Measurements from ENCODE around the gene SLC8A1. TPM values are rescaled to one million over a fixed set of nuclear protein-coding genes. Genes with fewer than 3 reads are reported as not detected.

SLC8A1 gene
- total RNA-seq, 1 experiment from 2014 or later = 0.43 TPM

DNA sequence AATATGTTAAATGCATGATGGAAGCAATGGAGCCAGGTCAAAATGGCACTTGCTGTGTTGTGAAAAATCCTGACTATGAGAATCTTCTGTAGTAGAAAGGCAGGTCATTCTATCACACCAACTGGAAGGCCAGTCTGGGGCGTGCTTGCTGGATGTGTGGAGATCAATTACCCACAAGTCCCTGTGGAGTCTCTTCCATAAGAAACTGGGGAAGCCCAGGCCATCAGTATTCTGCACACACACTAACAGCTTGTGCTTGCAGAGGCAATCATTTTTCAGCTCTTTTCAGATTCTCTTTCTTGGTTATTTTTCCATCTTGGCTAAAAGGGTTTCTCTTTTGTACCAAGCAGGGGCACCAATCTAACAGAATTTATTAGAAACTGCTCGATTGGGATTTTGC, 190.8 kb downstream of the SLC8A1 start:
- ChIA-PET POLR2A (no interaction called here), CTCF (no interaction called here)
- intact Hi-C loops (cut with micrococcal nuclease; ENCODE audit: unreplicated experiment) = no loop called here
- H3K4me1 ChIP-seq = no peaks in the 10 kb centered on the region
- no peak overlapping the region for H3K4me3 ChIP-seq (ENCODE audit: low read depth, low read length)
- H3K9me3 ChIP-seq = no peaks in the 10 kb centered on the region
- no TSS peak for BruUV-seq (replicated peaks)
- H3K9me3 Mint-ChIP-seq (ENCODE audit: unreplicated experiment) = no peaks in the 10 kb centered on the region
- H3K27ac Mint-ChIP-seq (ENCODE audit: unreplicated experiment) = no peak overlapping the region
- H3K36me3 Mint-ChIP-seq (ENCODE audit: insufficient read depth, unreplicated experiment) = no peaks in the 10 kb centered on the region
- H3K36me3 ChIP-seq (ENCODE audit: control insufficient read depth, insufficient read depth, low read length) = no peaks in the 10 kb centered on the region
- H3K27me3 ChIP-seq (replicated peaks; ENCODE audit: control insufficient read depth, insufficient read depth, low read length) = no peaks in the 10 kb centered on the region; the same call in 1 of the 2 replicates
- DNase-seq = no peak
- H3K27me3 Mint-ChIP-seq (ENCODE audit: insufficient read depth, unreplicated experiment) = peaks cover 9% of the 10 kb centered on the region
- H3K4me3 Mint-ChIP-seq (ENCODE audit: unreplicated experiment) = no peak overlapping the region
- TF ChIP-seq, protein P1, sequence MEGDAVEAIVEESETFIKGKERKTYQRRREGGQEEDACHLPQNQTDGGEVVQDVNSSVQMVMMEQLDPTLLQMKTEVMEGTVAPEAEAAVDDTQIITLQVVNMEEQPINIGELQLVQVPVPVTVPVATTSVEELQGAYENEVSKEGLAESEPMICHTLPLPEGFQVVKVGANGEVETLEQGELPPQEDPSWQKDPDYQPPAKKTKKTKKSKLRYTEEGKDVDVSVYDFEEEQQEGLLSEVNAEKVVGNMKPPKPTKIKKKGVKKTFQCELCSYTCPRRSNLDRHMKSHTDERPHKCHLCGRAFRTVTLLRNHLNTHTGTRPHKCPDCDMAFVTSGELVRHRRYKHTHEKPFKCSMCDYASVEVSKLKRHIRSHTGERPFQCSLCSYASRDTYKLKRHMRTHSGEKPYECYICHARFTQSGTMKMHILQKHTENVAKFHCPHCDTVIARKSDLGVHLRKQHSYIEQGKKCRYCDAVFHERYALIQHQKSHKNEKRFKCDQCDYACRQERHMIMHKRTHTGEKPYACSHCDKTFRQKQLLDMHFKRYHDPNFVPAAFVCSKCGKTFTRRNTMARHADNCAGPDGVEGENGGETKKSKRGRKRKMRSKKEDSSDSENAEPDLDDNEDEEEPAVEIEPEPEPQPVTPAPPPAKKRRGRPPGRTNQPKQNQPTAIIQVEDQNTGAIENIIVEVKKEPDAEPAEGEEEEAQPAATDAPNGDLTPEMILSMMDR (IDR thresholded peaks at IDR 0.05; ENCODE audit: insufficient read depth in 1 of 2, low read depth in 1 of 2, low read length in 1 of 2, severe bottlenecking in 1 of 2, unreplicated experiment in 1 of 2) = no peak
- H3K4me1 Mint-ChIP-seq (ENCODE audit: low read depth, unreplicated experiment) = no peaks in the 10 kb centered on the region

DNA sequence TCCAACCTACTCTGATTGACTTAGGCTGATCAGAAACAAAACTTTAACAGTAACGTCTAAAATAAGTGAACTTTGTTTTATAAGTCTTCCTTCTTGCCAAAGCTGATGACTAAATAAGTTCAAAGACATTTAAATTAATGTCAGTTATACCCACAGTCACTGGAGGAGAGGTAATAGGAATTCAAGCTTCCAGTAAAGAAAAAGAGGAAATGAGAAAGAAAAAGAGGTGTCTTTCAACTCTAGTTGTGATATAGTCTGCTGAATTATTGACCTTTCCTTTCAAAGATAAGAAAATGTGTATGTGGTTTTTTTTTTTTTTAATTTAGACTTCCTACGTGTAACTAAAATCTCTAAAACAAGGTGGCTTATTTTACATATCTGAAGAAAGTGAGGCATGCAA, 191.5 kb downstream of the SLC8A1 start:
- ChIA-PET CTCF (interaction anchor here (0.6 kb wide), 1 partner anchor 65 kb away, joined by 5 read pairs; no protein-coding TSS in a partner anchor), POLR2A (no interaction called here)
- Mint-ChIP-seq H3K4me3 (ENCODE audit: unreplicated experiment) (no peak overlapping the region), H3K36me3 (ENCODE audit: insufficient read depth, unreplicated experiment) (no peaks in the 10 kb centered on the region), H3K27ac (ENCODE audit: unreplicated experiment) (no peak overlapping the region), H3K9me3 (ENCODE audit: unreplicated experiment) (no peaks in the 10 kb centered on the region), H3K4me1 (ENCODE audit: low read depth, unreplicated experiment) (no peaks in the 10 kb centered on the region), H3K27me3 (ENCODE audit: insufficient read depth, unreplicated experiment) (peaks cover 9% of the 10 kb centered on the region)
- H3K9me3 ChIP-seq = no peaks in the 10 kb centered on the region
- intact Hi-C loops (cut with micrococcal nuclease; ENCODE audit: unreplicated experiment) = no loop called here
- no peak overlapping the region for H3K4me3 ChIP-seq (ENCODE audit: low read depth, low read length)
- H3K36me3 ChIP-seq (ENCODE audit: control insufficient read depth, insufficient read depth, low read length) = no peaks in the 10 kb centered on the region
- no TSS peak for BruUV-seq (replicated peaks)
- DNase-seq = no peak
- TF ChIP-seq, protein P1 (IDR thresholded peaks at IDR 0.05; ENCODE audit: insufficient read depth in 1 of 2, low read depth in 1 of 2, low read length in 1 of 2, severe bottlenecking in 1 of 2, unreplicated experiment in 1 of 2) = no peak
- H3K4me1 ChIP-seq = no peaks in the 10 kb centered on the region
- H3K27me3 ChIP-seq (replicated peaks; ENCODE audit: control insufficient read depth, insufficient read depth, low read length) = no peaks in the 10 kb centered on the region; the same call in 1 of the 2 replicates

DNA sequence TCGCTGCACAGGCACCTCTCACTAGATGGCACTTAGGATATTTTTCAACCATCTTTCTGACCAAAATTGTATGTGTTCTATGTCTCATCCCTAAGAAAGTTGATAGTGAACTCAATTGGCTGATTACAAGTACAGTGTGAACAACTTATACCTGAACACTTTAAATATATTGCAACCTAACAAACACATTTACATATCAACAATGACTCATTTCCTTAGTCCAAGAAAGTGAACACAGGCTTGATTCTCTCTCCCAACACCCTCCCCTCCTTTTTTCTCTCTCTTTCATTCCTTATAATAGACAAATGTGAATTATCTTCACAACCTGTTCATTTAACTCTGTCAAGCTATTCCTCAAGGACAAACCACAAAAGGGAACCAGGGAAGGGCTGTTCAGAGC, 192.0 kb downstream of the SLC8A1 start:
- Mint-ChIP-seq H3K4me1 (ENCODE audit: low read depth, unreplicated experiment) (no peaks in the 10 kb centered on the region), H3K36me3 (ENCODE audit: insufficient read depth, unreplicated experiment) (no peaks in the 10 kb centered on the region), H3K27me3 (ENCODE audit: insufficient read depth, unreplicated experiment) (peaks cover 10% of the 10 kb centered on the region), H3K9me3 (ENCODE audit: unreplicated experiment) (no peaks in the 10 kb centered on the region), H3K4me3 (ENCODE audit: unreplicated experiment) (no peak overlapping the region), H3K27ac (ENCODE audit: unreplicated experiment) (no peak overlapping the region)
- no peaks in the 10 kb centered on the region for H3K4me1 ChIP-seq
- no TSS peak for BruUV-seq (replicated peaks)
- no peaks in the 10 kb centered on the region; the same call in 1 of the 2 replicates for H3K27me3 ChIP-seq (replicated peaks; ENCODE audit: control insufficient read depth, insufficient read depth, low read length)
- H3K4me3 ChIP-seq (ENCODE audit: low read depth, low read length) = no peak overlapping the region
- DNase-seq = no peak
- intact Hi-C loops (cut with micrococcal nuclease; ENCODE audit: unreplicated experiment) = loop anchor here (5.0 kb wide), 1 partner anchor 348 kb away; no protein-coding TSS in a partner anchor
- TF ChIP-seq, protein P1 (IDR thresholded peaks at IDR 0.05; ENCODE audit: insufficient read depth in 1 of 2, low read depth in 1 of 2, low read length in 1 of 2, severe bottlenecking in 1 of 2, unreplicated experiment in 1 of 2) = no peak
- no peaks in the 10 kb centered on the region for H3K9me3 ChIP-seq
- ChIA-PET CTCF (interaction anchor here (0.6 kb wide), 1 partner anchor 66 kb away, joined by 5 read pairs; no protein-coding TSS in a partner anchor), POLR2A (no interaction called here)
- no peaks in the 10 kb centered on the region for H3K36me3 ChIP-seq (ENCODE audit: control insufficient read depth, insufficient read depth, low read length)

All from Caco-2 (cell line).